BLaER1 (cell line): ENCODE measurements around the gene HDGF.
A peak's percentile ranks its signal among the peaks of the same experiment; 100 is the strongest.
"Not testable (repeated sequence)": the region's sequence is repeated elsewhere in the genome, so short reads cannot be mapped to it uniquely, and the experiment has no call there.

Experiments used
- H3K27ac ChIP-seq: shearing (Covaris generic); formaldehyde crosslinking; 2 replicates; pipeline ENCODE4 v1.8.1; 2022
- H3K27me3 ChIP-seq: shearing (Covaris generic); formaldehyde crosslinking; 2 replicates; pipeline ENCODE4 v1.8.1; 2022
- H3K36me3 ChIP-seq: shearing (Covaris generic); formaldehyde crosslinking; 2 replicates; pipeline ENCODE4 v1.8.1; 2022
- H3K4me1 ChIP-seq: shearing (Covaris generic); formaldehyde crosslinking; 2 replicates; pipeline ENCODE4 v1.8.1; 2022
- H3K4me2 ChIP-seq: shearing (Covaris generic); formaldehyde crosslinking; 2 replicates; pipeline ENCODE4 v1.8.1; 2022
- H3K4me3 ChIP-seq: shearing (Covaris generic); formaldehyde crosslinking; 2 replicates; pipeline ENCODE4 v1.8.1; 2022
- H3K9ac ChIP-seq: shearing (Covaris generic); formaldehyde crosslinking; 2 replicates; pipeline ENCODE4 v1.8.1; 2022
- H3K9me3 ChIP-seq: shearing (Covaris generic); formaldehyde crosslinking; 2 replicates; pipeline ENCODE4 v1.8.1; 2022
- H4K20me1 ChIP-seq: shearing (Covaris generic); formaldehyde crosslinking; 2 replicates; pipeline ENCODE4 v1.8.1; 2022
- Cebpa-rat ChIP-seq: shearing (Covaris generic); IDR thresholded peaks from 2 replicates; pipeline ENCODE4 v1.8.1; 2022

Gene HDGF

GRCh38 chr1:156767879-156768604 lies 16.6 kb upstream of the HDGF start:
- Histone ChIP-seq H3K9ac (peak overlapping the region; percentile 98), H3K27me3 (no peaks in the 10 kb centered on the region), H4K20me1 (peaks cover 39% of the 10 kb centered on the region), H3K4me3 (peak overlapping the region; percentile 85), H3K4me2 (peak overlapping the region; percentile 92), H3K9me3 (no peaks in the 10 kb centered on the region), H3K4me1 (peaks cover 47% of the 10 kb centered on the region), H3K36me3 (peaks cover 33% of the 10 kb centered on the region), H3K27ac (peak overlapping the region; percentile 97)
- TF ChIP-seq Cebpa-rat, result no peak

- TF ChIP-seq Cebpa-rat, result no peak
- Histone ChIP-seq H4K20me1 (peaks cover 31% of the 10 kb centered on the region), H3K4me3 (peak within 1 kb of the TSS; percentile 85), H3K36me3 (peaks cover 25% of the 10 kb centered on the region), H3K27me3 (no peaks in the 10 kb centered on the region), H3K27ac (peak within 1 kb of the TSS; percentile 97), H3K4me2 (peak within 1 kb of the TSS; percentile 97), H3K4me1 (peaks cover 47% of the 10 kb centered on the region), H3K9ac (peak within 1 kb of the TSS; percentile 98), H3K9me3 (no peaks in the 10 kb centered on the region)
Measured at GRCh38 chr1:156767101-156767878, 15.8 kb upstream of the HDGF start, which contains the start of gene PRCC. PRCC (plus strand) TSS chr1:156767535; CDS start chr1:156767772, 237 bp downstream.

- Histone ChIP-seq H3K27me3 (no peaks in the 10 kb centered on the region), H3K9ac (peak overlapping the region; percentile 86), H3K4me3 (peak overlapping the region; percentile 74), H3K36me3 (peaks cover 18% of the 10 kb centered on the region), H3K9me3 (no peaks in the 10 kb centered on the region), H3K27ac (peak overlapping the region; percentile 82), H4K20me1 (peaks cover 23% of the 10 kb centered on the region; the same call in 1 of the 2 replicates), H3K4me2 (peak overlapping the region; percentile 97), H3K4me1 (peaks cover 44% of the 10 kb centered on the region)
- TF ChIP-seq Cebpa-rat, result no peak
Measured at GRCh38 chr1:156766298-156767100, 15.0 kb upstream of the HDGF start.

DNA sequence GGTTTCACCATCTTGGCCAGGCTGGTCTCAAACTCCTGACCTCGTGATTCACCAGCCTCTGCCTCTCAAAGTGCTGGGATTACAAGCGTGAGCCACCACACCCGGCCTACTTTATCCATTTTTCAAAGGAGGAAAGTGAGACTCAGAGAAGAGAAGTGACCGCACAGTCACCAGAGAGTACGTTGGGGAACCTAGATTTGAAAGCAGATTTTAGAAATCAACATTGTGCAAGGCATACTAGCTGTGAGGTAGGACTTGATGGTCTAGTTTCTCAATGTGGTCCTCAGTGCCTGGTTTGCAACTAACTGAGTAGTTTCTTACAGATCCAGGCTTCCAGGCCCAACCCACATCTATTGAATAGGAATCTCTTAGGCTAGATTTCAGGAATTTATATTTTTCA lies 14.2 kb upstream of the HDGF start:
- peaks cover 36% of the 10 kb centered on the region for H3K4me1 ChIP-seq
- no peaks in the 10 kb centered on the region for H3K27me3 ChIP-seq
- TF ChIP-seq Cebpa-rat, result no peak
- H3K36me3 ChIP-seq, result peaks cover 10% of the 10 kb centered on the region
- H3K27ac ChIP-seq, result peak overlapping the region; percentile 82; the same call in 1 of the 2 replicates
- H3K9me3 ChIP-seq, result no peaks in the 10 kb centered on the region
- H3K4me2 ChIP-seq, result peak overlapping the region; percentile 97
- peak overlapping the region; percentile 86 for H3K9ac ChIP-seq
- peak overlapping the region; percentile 74 for H3K4me3 ChIP-seq
- peaks cover 15% of the 10 kb centered on the region; the same call in 1 of the 2 replicates for H4K20me1 ChIP-seq

DNA sequence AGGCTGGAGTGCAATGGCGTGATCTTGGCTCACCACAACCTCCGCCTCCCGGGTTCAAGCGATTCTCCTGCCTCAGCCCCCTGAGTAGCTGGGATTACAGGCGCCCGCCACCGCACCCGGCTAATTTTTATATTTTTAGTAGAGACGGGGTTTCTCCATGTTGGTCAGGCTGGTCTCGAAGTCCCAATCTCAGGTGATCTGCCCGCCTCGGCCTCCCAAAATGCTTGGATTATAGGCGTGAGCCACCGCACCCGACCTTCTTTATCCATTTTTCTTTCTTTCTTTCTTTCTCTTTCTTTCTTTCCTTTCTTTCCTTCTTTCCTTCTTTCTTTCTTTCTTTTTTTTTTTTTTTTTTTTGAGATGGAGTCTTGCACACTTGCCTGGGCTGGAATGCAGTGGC lies 13.7 kb upstream of the HDGF start:
- H3K27ac ChIP-seq, result not testable (repeated sequence)

DNA sequence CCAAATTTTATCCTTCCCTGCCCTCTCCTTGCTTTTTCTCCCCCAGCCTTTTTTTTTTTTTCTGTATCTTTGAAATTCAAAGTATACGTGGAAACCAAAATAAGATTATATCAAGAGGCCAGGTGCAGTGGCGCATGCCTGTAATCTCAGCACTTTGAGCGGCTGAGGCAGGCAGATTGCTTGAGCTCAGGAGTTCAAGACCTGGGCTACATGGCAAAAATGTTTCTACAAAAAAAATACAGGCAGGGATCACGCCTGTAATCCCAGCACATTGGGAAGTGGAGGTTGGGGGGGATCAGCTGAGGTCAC lies 9.3 kb upstream of the HDGF start:
- Histone ChIP-seq H3K4me2 (no peak overlapping the region), H4K20me1 (no peaks in the 10 kb centered on the region), H3K9me3 (no peaks in the 10 kb centered on the region), H3K27ac (no peak overlapping the region), H3K4me1 (peaks cover 8% of the 10 kb centered on the region), H3K36me3 (no peaks in the 10 kb centered on the region), H3K9ac (no peak overlapping the region), H3K27me3 (no peaks in the 10 kb centered on the region), H3K4me3 (no peak overlapping the region)
- no peak for TF ChIP-seq Cebpa-rat

More for the DNA sequence above, 13.7 kb upstream of the HDGF start:
- H3K36me3 ChIP-seq, H3K9ac ChIP-seq, H3K4me2 ChIP-seq, H3K9me3 ChIP-seq, H3K27me3 ChIP-seq, H4K20me1 ChIP-seq, H3K4me3 ChIP-seq: not testable (repeated sequence)
- H3K4me1 ChIP-seq, result peaks cover 31% of the 10 kb centered on the region

GRCh38 chr1:156760092-156760795 lies 8.8 kb upstream of the HDGF start:
- H4K20me1 ChIP-seq, result no peaks in the 10 kb centered on the region
- H3K9me3 ChIP-seq, result no peaks in the 10 kb centered on the region
- H3K36me3 ChIP-seq, result no peaks in the 10 kb centered on the region
- H3K4me1 ChIP-seq, result peaks cover 9% of the 10 kb centered on the region
- TF ChIP-seq Cebpa-rat, result no peak
- H3K9ac ChIP-seq, result no peak overlapping the region
- no peak overlapping the region for H3K4me3 ChIP-seq
- no peak overlapping the region for H3K27ac ChIP-seq
- no peak overlapping the region for H3K4me2 ChIP-seq
- H3K27me3 ChIP-seq, result no peaks in the 10 kb centered on the region

DNA sequence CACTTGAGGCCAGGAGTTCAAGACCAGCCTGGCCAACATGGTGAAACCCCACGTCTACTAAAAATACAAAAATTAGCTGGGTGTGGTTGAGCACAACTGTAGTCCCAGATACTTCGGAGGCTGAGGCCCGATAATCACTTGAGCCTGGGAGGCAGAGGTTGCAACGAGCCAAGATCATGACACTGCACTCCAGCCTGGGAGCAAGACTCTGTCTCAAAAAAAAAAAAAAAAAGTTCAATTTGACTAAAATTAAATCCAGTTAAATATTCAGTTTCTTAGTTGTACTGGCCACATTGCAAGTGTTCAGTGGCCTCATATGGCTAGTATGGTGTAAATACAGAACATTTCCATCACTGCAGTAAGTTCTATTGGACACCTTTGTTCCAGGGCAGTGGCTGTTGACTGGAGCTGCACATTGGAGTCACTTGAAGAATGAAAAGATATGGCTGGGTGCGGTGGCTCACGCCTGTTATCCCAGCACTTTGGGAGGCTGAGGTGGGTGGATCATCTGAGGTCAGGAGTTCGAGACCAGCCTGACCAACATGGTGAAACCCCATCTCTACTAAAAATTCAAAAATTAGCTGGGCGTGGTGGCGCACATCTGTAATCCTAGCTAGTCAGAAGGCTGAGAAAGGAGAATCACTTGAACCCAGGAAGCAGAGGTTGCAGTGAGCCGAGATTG lies 6.2 kb upstream of the HDGF start:
- not testable (repeated sequence) for H3K36me3 ChIP-seq, H3K9me3 ChIP-seq, H3K4me3 ChIP-seq, H3K4me2 ChIP-seq, H3K9ac ChIP-seq, H3K27ac ChIP-seq, H3K27me3 ChIP-seq, H4K20me1 ChIP-seq
- peaks cover 34% of the 10 kb centered on the region for H3K4me1 ChIP-seq

GRCh38 chr1:156756355-156756754 lies 4.9 kb upstream of the HDGF start:
- Histone ChIP-seq H3K27me3 (no peaks in the 10 kb centered on the region), H3K4me1 (peaks cover 36% of the 10 kb centered on the region), H3K4me2 (no peak overlapping the region), H3K27ac (no peak overlapping the region), H3K9me3 (no peaks in the 10 kb centered on the region), H4K20me1 (no peaks in the 10 kb centered on the region), H3K36me3 (no peaks in the 10 kb centered on the region), H3K4me3 (no peak overlapping the region), H3K9ac (no peak overlapping the region)
- no peak for TF ChIP-seq Cebpa-rat
